Omental fat pad (tissue), 4 donors: ENCODE data around the gene HBEGF. TPM values are rescaled to one million over a fixed set of nuclear protein-coding genes. Genes with fewer than 3 reads are reported as not detected.

Source experiments
- ATAC-seq: fragments of 150-250 bp; one replicate; pipeline ENCODE4 v1.9.1; 2016; ENCODE audit warnings: mild to moderate bottlenecking, moderate library complexity; ENCODE audit not compliant: low FRiP score
- DNase-seq: peaks from one replicate; pipeline ENCODE4 v3.0.0-alpha.2; 2019; ENCODE audit warnings: low spot score
- total RNA-seq, 4 donors: library from RNA; depleted of rRNA; stranded (reverse); fragments of >200 nt; gene quantifications; one replicate each; pipeline ENCODE4 v1.1.0, GENCODE V29; 2016
- TF ChIP-seq, protein P1 (sequence below), 3 donors: fragments of 450-650 bp; IDR thresholded peaks; one replicate each; pipeline ENCODE4 v1.5.1; 2016 to 2017; ENCODE audit warnings: antibody characterized with exemption in 3 of 3, mild to moderate bottlenecking in 3 of 3, moderate library complexity in 2 of 3

HBEGF gene
- total RNA-seq, 4 donors from 2014 or later = 32.1 to 81.8 (median 61.0) TPM

DNA sequence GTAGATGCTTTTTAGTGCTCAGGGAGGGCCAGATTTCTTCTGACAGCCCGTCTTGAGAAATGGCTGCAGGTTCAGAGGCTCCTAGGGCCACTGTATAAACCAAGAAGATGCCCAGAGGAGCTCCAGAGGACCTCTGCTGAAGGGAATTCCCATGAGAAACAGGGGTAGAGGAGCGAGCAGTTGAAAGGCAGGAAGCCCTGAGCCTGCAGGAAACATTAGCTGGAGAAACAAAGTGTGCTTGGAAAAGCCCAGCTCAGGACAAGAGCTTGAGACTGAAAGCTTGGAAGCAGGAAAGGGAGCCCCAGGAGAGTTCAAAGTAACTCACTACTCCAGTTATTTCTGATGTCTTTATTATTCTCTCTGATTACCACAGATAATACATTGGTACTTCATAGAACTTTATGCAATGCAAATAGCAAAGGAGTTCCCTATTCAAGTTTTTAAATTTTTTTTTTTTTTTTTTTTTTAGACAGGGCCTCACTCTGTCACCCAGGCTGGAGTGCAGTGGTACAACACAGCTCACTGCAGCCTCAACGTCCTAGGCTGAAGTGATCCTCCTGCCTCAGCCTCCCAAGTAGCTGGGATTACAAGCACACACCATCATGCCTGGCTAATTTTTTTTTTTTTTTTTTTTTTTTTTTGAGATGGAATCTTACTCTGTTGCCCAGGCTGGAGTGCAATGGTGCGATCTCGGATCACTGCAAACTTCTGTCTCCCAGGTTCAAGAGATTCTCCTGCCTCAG lies 16.5 kb downstream of the HBEGF start:
- DNase-seq = no peak
- TF ChIP-seq, protein P1, sequence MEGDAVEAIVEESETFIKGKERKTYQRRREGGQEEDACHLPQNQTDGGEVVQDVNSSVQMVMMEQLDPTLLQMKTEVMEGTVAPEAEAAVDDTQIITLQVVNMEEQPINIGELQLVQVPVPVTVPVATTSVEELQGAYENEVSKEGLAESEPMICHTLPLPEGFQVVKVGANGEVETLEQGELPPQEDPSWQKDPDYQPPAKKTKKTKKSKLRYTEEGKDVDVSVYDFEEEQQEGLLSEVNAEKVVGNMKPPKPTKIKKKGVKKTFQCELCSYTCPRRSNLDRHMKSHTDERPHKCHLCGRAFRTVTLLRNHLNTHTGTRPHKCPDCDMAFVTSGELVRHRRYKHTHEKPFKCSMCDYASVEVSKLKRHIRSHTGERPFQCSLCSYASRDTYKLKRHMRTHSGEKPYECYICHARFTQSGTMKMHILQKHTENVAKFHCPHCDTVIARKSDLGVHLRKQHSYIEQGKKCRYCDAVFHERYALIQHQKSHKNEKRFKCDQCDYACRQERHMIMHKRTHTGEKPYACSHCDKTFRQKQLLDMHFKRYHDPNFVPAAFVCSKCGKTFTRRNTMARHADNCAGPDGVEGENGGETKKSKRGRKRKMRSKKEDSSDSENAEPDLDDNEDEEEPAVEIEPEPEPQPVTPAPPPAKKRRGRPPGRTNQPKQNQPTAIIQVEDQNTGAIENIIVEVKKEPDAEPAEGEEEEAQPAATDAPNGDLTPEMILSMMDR (IDR thresholded peaks at IDR 0.05) = no peak
- no peak for ATAC-seq

DNA sequence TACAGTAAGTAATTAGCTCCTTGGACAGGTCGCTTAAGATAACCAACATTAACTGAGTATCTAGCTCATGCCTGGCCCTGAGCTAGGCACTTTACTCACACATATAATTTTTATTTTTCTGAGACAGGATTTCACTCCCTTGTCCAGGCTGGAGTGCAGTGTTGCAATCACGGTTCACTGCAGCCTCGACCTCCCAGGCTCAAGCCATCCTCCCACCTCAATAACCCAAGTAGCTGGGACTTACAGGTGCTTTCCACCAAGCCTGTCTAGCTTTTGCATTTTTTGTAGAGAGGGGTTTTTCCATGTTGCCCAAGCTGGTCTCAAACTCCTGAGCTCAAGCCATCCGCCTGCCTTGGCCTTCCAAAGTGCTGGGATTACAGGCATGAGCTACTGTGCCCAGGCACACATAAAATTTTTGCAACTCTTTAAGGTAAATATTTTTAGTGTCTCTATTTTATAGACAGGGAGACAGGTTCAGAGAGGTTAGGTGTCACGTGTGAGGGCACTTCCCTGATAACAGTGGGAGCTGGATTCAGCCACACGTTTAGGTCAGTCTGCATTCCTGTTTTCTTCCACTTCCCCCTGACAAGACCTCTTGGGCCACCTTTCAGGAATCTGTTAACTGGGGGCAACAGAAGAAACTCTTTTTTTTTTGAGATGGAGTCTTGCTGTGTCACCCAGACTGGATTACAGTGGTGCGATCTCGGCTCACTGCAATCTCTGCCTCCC lies 18.2 kb downstream of the HBEGF start:
- no peak for DNase-seq
- no peak for ATAC-seq
- TF ChIP-seq, protein P1 (IDR thresholded peaks at IDR 0.05) = no peak

DNA sequence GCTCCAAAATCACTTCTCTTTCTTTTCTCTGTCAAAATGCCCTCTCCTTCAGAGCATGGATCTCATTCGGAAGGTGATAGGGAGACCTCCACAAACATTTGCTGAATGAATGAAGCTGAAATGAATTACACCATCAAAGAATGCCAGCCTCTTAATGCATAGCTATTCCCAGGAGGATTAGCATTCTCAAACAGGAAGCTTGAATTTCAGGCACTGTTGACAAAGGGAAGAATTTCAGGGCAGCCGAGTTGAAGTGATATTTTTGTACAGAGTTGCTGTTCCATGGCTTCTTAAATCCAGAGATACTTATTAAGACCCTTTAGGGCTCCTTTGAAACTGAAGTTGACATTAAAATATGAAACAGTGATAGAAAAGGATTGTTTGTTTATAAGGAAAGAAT lies 18.8 kb downstream of the HBEGF start:
- no peak for DNase-seq
- TF ChIP-seq, protein P1 (IDR thresholded peaks at IDR 0.05) = no peak
- no peak for ATAC-seq

DNA sequence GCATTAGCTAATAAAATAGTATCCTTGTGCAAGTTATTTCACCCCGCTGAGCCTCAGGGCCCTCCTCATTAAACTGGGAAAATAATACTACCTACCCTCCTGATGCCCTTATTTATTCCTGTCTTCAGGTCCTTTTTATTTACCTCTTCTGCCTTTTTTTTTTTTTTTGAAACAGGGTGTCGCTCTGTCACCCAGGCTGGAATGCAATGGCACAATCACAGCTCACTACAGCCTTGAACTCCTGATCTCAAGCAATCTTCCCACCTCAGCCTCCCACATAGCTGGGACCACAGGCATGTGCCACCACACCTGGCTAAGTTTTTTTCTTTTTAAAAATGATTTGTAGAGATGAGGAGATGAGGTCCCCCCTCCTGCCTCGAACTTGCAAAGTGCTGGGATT lies 20.9 kb downstream of the HBEGF start:
- TF ChIP-seq, protein P1 (IDR thresholded peaks at IDR 0.05) = no peak
- ATAC-seq (no peak), DNase-seq (no peak)

DNA sequence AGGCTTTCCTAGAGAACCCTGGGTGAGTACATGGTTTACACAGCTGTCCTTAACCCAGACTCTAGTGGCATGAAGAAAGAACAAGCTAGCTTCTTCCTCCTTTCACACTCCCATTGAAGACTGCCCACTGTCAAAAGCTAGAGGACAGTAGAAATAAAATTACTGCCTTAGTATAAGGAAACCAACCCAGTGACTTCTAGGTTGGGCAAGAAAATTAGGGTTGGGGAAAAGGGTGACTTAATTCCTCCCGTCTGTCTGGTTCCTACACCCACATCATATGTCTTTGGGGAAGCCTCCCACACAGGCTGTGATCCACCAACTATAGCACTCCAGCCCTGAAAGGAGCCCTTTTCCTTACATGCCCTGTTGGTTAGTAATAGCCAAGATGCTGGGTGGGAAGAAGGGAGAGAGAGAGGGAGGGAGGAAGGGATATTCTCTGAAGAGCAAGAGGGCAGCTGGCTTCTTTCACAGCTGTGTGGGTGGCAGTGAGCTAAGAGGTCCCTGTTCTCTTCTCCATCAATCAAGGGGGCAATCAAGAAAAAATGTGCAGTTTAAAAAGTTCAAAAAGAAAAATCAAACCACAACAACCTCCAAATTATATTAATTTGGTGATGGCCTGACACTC lies 21.7 kb downstream of the HBEGF start:
- peak; percentile 58 for ATAC-seq
- DNase-seq = no peak
- TF ChIP-seq, protein P1 (IDR thresholded peaks at IDR 0.05) = no peak

DNA sequence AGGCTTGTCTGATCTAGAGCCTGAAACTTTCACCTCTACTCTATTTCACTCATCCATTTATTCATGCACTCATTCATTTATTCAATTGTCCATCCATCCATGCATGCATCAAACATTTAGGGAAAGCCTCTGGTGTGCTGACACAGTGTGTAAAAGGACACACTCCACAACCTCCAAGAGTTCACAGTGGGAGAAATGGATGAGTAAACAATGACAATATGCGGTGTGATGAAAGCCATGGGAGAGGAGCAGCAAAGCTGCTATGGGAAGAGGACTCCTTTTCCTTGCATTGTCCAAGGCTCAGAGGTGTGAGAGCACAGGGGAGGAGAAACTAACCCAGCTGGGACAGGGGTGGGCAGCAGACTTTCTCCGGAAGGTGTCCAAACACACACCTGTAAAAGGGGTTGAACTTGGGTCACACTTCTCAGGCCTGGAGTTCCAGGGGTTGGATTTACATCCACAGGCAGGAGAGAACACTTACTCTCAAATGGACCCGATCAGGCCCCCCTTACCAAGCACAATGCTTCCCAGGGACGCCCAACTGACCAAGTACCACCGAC lies 22.3 kb downstream of the HBEGF start:
- TF ChIP-seq, protein P1 (IDR thresholded peaks at IDR 0.05) = no peak
- DNase-seq = no peak
- ATAC-seq = no peak
